OCI-LY1 (cell line): ENCODE data around the gene KRT16.
"Not testable (repeated sequence)": the region's sequence is repeated elsewhere in the genome, so short reads cannot be mapped to it uniquely, and the experiment has no call there.

ENCODE experiments used
- H2AFZ ChIP-seq: fragments of 200-600 bp; sonication (generic), shearing (Covaris generic); 2 replicates; pipeline ENCODE4 v1.6.0; 2014; ENCODE audit warnings: antibody characterized with exemption, mild to moderate bottlenecking, low read length
- H3F3A ChIP-seq: fragments of 200-600 bp; sonication (generic), shearing (Covaris generic); 2 replicates; pipeline ENCODE4 v1.6.0; 2014; ENCODE audit warnings: mild to moderate bottlenecking, antibody characterized with exemption, low read length, moderate library complexity; ENCODE audit not compliant: insufficient read depth
- H3K27ac ChIP-seq: fragments of 200-600 bp; sonication (generic); 2 replicates; pipeline ENCODE4 v1.5.1; 2014; ENCODE audit warnings: low read length, mixed run types, mild to moderate bottlenecking, low read depth; ENCODE audit not compliant: poor library complexity, severe bottlenecking
- H3K27me3 ChIP-seq: fragments of 200-600 bp; sonication (generic); 2 replicates; pipeline ENCODE4 v1.6.0; 2014; ENCODE audit warnings: antibody characterized with exemption, mild to moderate bottlenecking, low read length, moderate library complexity; ENCODE audit not compliant: insufficient read depth
- H3K36me3 ChIP-seq: fragments of 200-600 bp; sonication (generic); 2 replicates; pipeline ENCODE4 v1.6.1; 2014; ENCODE audit warnings: mild to moderate bottlenecking, antibody characterized with exemption, low read length, moderate library complexity, mixed read lengths; ENCODE audit not compliant: insufficient read depth
- H3K4me1 ChIP-seq: fragments of 200-600 bp; sonication (generic); 2 replicates; pipeline ENCODE4 v1.5.1; 2014; ENCODE audit warnings: mild to moderate bottlenecking, low read length, moderate library complexity; ENCODE audit not compliant: insufficient read depth, severe bottlenecking
- H3K4me2 ChIP-seq: fragments of 200-600 bp; sonication (generic), shearing (Covaris generic); 2 replicates; pipeline ENCODE4 v1.6.1; 2014; ENCODE audit warnings: low read length
- H3K4me3 ChIP-seq: fragments of 200-600 bp; sonication (generic); 2 replicates; pipeline ENCODE4 v1.5.1; 2014; ENCODE audit warnings: low read length, low read depth, mild to moderate bottlenecking, mixed read lengths; ENCODE audit not compliant: poor library complexity, severe bottlenecking
- H3K79me2 ChIP-seq: fragments of 200-600 bp; shearing (Covaris generic); 2 replicates; pipeline ENCODE4 v1.6.1; 2016; ENCODE audit warnings: mixed run types, low read length, mixed read lengths; ENCODE audit not compliant: insufficient read depth
- H3K9ac ChIP-seq: fragments of 200-600 bp; sonication (generic), shearing (Covaris generic); 2 replicates; pipeline ENCODE4 v1.6.1; 2014; ENCODE audit warnings: mild to moderate bottlenecking, low read length, mixed read lengths
- H3K9me2 ChIP-seq: fragments of 200-600 bp; sonication (generic), shearing (Covaris generic); 2 replicates; pipeline ENCODE4 v1.6.1; 2014; ENCODE audit warnings: low read depth, mild to moderate bottlenecking, low read length, mixed read lengths
- H3K9me3 ChIP-seq: fragments of 200-600 bp; shearing (Covaris generic); 2 replicates; pipeline ENCODE4 v1.6.1; 2014; ENCODE audit warnings: low read length, mixed read lengths
- H4K20me1 ChIP-seq: fragments of 200-600 bp; sonication (generic), shearing (Covaris generic); 2 replicates; pipeline ENCODE4 v1.6.0; 2016; ENCODE audit warnings: mild to moderate bottlenecking, low read length; ENCODE audit not compliant: insufficient read depth
- EZH2 ChIP-seq: fragments of 200-600 bp; sonication (generic), shearing (Covaris generic); IDR thresholded peaks from 2 replicates; pipeline ENCODE4 v1.8.0; 2017; ENCODE audit warnings: borderline replicate concordance, mixed run types, mild to moderate bottlenecking, antibody characterized with exemption, low read length, moderate library complexity, mixed read lengths
- TF ChIP-seq, protein P1 (sequence below): fragments of 200-600 bp; sonication (generic), shearing (Covaris generic); IDR thresholded peaks from 2 replicates; pipeline ENCODE4 v1.5.1; 2017; ENCODE audit warnings: mild to moderate bottlenecking, antibody characterized with exemption, low read length, moderate library complexity, mixed read lengths

KRT16 gene

DNA sequence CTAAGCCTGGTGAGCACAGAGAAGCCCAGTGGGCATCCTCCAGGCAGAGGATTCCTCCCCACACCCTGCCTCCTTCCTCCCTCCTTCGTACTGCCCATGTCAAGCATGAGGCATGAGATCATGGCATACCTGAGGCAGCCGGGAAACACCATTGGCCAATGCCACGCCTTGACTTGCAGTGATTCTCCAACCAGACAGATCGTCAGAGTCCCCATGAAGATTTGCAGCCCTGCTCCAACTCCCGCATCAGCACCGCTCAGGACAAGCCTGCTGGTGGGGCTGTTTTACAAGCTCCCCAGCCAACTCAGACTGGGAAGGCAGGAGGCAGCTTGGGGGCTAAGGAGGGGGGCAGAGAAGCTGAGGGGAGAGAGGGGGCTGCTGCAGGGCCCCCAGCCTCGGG lies 2.9 kb upstream of the KRT16 start:
- Histone ChIP-seq H3K27ac (no peak overlapping the region), H3K27me3 (no peaks in the 10 kb centered on the region), H3K79me2 (no peaks in the 10 kb centered on the region), H3K9me3 (no peaks in the 10 kb centered on the region), H2AFZ (no peak overlapping the region), H3K4me3 (no peak overlapping the region), H3K9me2 (no peaks in the 10 kb centered on the region), H3K9ac (no peak overlapping the region), H3K36me3 (no peaks in the 10 kb centered on the region), H4K20me1 (no peaks in the 10 kb centered on the region), H3K4me1 (no peaks in the 10 kb centered on the region), H3F3A (no peaks in the 10 kb centered on the region), H3K4me2 (no peak overlapping the region)
- TF ChIP-seq, protein P1, sequence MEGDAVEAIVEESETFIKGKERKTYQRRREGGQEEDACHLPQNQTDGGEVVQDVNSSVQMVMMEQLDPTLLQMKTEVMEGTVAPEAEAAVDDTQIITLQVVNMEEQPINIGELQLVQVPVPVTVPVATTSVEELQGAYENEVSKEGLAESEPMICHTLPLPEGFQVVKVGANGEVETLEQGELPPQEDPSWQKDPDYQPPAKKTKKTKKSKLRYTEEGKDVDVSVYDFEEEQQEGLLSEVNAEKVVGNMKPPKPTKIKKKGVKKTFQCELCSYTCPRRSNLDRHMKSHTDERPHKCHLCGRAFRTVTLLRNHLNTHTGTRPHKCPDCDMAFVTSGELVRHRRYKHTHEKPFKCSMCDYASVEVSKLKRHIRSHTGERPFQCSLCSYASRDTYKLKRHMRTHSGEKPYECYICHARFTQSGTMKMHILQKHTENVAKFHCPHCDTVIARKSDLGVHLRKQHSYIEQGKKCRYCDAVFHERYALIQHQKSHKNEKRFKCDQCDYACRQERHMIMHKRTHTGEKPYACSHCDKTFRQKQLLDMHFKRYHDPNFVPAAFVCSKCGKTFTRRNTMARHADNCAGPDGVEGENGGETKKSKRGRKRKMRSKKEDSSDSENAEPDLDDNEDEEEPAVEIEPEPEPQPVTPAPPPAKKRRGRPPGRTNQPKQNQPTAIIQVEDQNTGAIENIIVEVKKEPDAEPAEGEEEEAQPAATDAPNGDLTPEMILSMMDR, result no peak
- no peak for TF ChIP-seq EZH2

DNA sequence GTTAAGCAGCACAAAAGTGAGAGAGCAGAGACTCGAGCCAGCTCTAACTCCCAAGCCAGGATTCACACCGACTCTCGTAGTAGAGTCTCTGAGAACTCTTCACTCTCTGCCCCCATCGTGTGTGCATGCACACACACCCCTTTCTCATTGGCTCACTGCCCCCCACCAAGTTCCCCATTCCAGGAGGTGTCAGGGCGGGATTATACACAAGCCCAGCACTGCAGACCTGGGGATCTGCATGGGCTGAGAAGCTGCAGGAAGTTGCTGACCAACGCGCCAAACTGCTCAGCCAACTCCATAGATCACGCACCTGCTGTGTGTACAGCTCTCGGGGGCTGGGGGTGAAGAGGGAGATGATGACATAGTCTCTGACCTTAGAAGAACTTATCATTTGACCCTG lies 2.2 kb upstream of the KRT16 start:
- H3K4me2 ChIP-seq, H3K36me3 ChIP-seq, H3K79me2 ChIP-seq, H3K9me2 ChIP-seq, H3K27me3 ChIP-seq, H4K20me1 ChIP-seq, H3F3A ChIP-seq, H3K4me1 ChIP-seq, H3K4me3 ChIP-seq, H3K9ac ChIP-seq, H3K9me3 ChIP-seq, H3K27ac ChIP-seq, H2AFZ ChIP-seq: not testable (repeated sequence)

DNA sequence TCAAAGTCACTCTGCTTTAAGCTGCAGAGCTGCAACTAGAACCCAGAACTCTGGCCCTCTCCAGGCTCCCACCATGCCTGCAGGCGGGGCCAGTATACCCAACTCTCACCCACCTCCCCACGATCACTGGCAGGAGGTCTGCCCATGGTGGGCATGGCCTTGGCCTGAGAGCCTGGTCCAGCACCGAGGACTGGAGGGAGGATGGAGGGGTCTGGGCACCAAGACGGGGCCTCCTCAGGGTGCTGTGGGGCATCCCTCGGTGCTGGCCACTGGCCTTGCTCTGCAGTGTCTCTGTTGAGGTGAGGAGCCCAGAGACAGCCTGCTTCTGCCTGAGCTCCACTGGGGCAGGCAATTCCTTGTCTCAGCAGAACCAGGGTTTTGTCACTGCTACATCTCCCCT lies 1.5 kb upstream of the KRT16 start:
- TF ChIP-seq, protein P1, result no peak
- TF ChIP-seq EZH2, result no peak
- Histone ChIP-seq H3K4me2 (no peak overlapping the region), H3K9me2 (no peaks in the 10 kb centered on the region), H4K20me1 (no peaks in the 10 kb centered on the region), H3K4me1 (no peaks in the 10 kb centered on the region), H3K4me3 (no peak overlapping the region), H3K36me3 (no peaks in the 10 kb centered on the region), H3K79me2 (no peaks in the 10 kb centered on the region), H3K9ac (no peak overlapping the region), H2AFZ (no peak overlapping the region), H3K27ac (no peak overlapping the region), H3F3A (no peaks in the 10 kb centered on the region), H3K27me3 (no peaks in the 10 kb centered on the region), H3K9me3 (no peaks in the 10 kb centered on the region)

DNA sequence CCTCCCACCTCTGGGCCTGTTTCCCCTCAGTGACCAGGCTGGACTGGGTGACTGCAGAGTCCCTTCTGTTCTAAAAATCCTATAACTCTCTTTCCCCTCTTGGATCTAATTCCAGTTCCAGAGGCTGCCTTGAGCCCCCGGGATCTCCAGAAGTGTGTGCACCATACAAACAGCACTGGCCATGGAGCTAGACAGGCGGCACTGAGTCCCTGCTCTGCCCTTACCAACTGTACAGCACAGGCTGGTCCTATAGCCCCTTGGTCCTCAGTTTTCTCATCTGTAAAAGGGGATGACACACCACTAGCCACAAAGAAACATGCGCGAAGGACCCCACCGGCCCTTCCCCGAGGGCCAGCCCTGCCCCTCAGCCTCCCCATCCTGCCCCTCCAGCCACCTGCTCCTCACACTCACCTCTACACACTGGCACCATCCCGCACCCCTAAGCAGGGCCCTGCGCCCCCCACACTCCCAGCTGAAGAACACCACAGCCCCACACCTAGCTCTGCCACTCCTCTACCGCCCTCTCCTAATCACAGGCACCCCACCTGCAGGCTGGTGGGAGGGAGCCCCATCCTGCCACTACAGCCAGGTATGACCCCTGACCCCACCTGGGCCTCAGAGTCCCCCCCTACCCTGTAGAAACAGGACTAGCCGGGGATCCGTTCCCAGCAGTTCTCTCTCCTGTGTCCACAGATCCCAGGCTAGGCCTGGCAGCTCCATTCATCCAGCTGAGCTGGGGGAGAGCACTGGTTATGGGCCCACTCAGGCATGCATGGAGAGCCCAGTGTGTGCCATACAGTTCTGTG lies 913 bp upstream of the KRT16 start:
- Histone ChIP-seq H3F3A (no peaks in the 10 kb centered on the region), H3K9me3 (no peaks in the 10 kb centered on the region), H3K9ac (no peak overlapping the region), H3K27ac (no peak overlapping the region), H3K4me3 (no peak overlapping the region), H3K27me3 (no peaks in the 10 kb centered on the region), H2AFZ (no peak overlapping the region), H3K9me2 (no peaks in the 10 kb centered on the region), H3K36me3 (no peaks in the 10 kb centered on the region), H4K20me1 (no peaks in the 10 kb centered on the region), H3K4me2 (no peak overlapping the region), H3K79me2 (no peaks in the 10 kb centered on the region), H3K4me1 (no peaks in the 10 kb centered on the region)
- no peak for TF ChIP-seq EZH2
- TF ChIP-seq, protein P1, result no peak
